Heart right ventricle (tissue), 16 donors: Measurements from ENCODE around the gene ABCA7. TPM values are rescaled to one million over a fixed set of nuclear protein-coding genes. Genes with fewer than 3 reads are reported as not detected.

Experiments
- ATAC-seq, 8 donors: fragments of 200-7000 bp; cut with Tn5 transposase; one replicate each; pipeline ENCODE4 v1.9.1; 2020; ENCODE audit warnings: mild to moderate bottlenecking in 8 of 8, moderate library complexity in 8 of 8, moderate number of reproducible peaks in 1 of 8
- DNase-seq, 2 donors: peaks; one replicate each; pipeline ENCODE4 v3.0.0-alpha.2; 2020
- H3K27ac ChIP-seq, 10 donors: fragments of 200-600 bp; sonication (generic) in 2 of 10; one replicate each; pipeline versions ENCODE4 v1.5.0 to v1.8.0; 2020 to 2022; ENCODE audit warnings: mild to moderate bottlenecking in 3 of 10
- H3K27me3 ChIP-seq, 7 donors: fragments of 200-600 bp; one replicate each; pipeline ENCODE4 v1.8.0; 2021 to 2022; ENCODE audit warnings: mild to moderate bottlenecking in 2 of 7
- H3K36me3 ChIP-seq, 9 donors: fragments of 200-600 bp; sonication (generic) in 1 of 9; one replicate each; pipeline versions ENCODE4 v1.5.0 to v1.8.0; 2020 to 2022; ENCODE audit warnings: mild to moderate bottlenecking in 2 of 9
- H3K4me1 ChIP-seq, 9 donors: fragments of 200-600 bp; sonication (generic) in 1 of 9; one replicate each; pipeline versions ENCODE4 v1.5.0 to v1.8.0; 2020 to 2022; ENCODE audit warnings: mild to moderate bottlenecking in 4 of 9
- H3K4me3 ChIP-seq, 10 donors: fragments of 200-600 bp; sonication (generic) in 2 of 10; one replicate each; pipeline versions ENCODE4 v1.5.0 to v1.8.0; 2020 to 2022; ENCODE audit warnings: mild to moderate bottlenecking in 7 of 10, moderate library complexity in 2 of 10
- H3K9me3 ChIP-seq, 11 donors: fragments of 200-600 bp in 10 of 11; sonication (generic) in 2 of 11; one replicate each; pipeline versions ENCODE4 v1.5.0 to v1.8.0; 2013 to 2022; ENCODE audit warnings: mild to moderate bottlenecking in 2 of 11, control low read depth in 1 of 11, moderate library complexity in 1 of 11
- CTCF ChIP-seq, 9 donors: fragments of 200-600 bp; sonication (generic) in 2 of 9; IDR thresholded peaks; one replicate each; pipeline versions ENCODE4 v1.5.0 to v1.8.0; 2021 to 2022; ENCODE audit warnings: antibody characterized with exemption in 9 of 9, mild to moderate bottlenecking in 5 of 9, moderate library complexity in 1 of 9
- WGBS, 2 donors: extraction: QIAGEN DNeasy Blood & Tissue Kit; methylation state at CpG; one replicate each; pipeline ENCODE4 v1.1.7; 2013; ENCODE audit warnings: inconsistent platforms in 1 of 2; 5-methylcytosine and 5-hydroxymethylcytosine counted together
- intact Hi-C, 10 donors: fragments of 100-400 bp; cut with DNase I; formaldehyde crosslinking; loops; one replicate each; pipeline versions ENCODE4 v1.11.1 to v1.14.2; 2022
- polyA plus RNA-seq, 2 donors: library from polyadenylated mRNA; stranded (reverse); fragments of 200-250 nt; gene quantifications; one replicate each; pipeline ENCODE4 v1.2.3, GENCODE V29; 2013
- total RNA-seq, 10 donors: library from RNA; stranded (reverse); fragmentation: NEBNext Ultra II Directional in 3 of 10; extraction: Animal tissue kit (Norgen Biotek cat#: 25700) in 3 of 10; gene quantifications; one replicate each; pipeline versions ENCODE4 v1.2.1 to v1.2.4, GENCODE V29; 2021 to 2023
- donor health status: Arrhythmogenic right ventricular cardiomyopathy.
- donor health status: ischemic (EF 13 %, LVEDD 7.1; RV severe dilation, severe dysfunction).
- donor health status: healthy with polysubstance abuse.
- donor health status: DM: no; HTN: yes; CAD: no.
- donor health status: DM: no; HTN: no; CAD: no.
- donor health status: ischemic (EF 25% LVEDD 6.9; RV normal size, moderate dysfunction).
- donor health status: ischemic (EF 25% LVEDD 5.7; RV mildly dilated, moderate dysfunction).
- donor health status: healthy.
- donor health status: DM: yes; HTN: yes; CAD: no.
- donor health status: Ischemic cardiomyopathy.
- donor health status: ischemic (EF 35%, LVEDD 5.7; RV mildly dilated, moderate dysfunction).
- donor health status: nonischemic (EF 11% LVEDD 7.7; RV severe dilation, severe dysfunction).
- donor health status: DM: yes; HTN: yes; CAD: no.
- donor health status: PGD.
- donor health status: ischemic (EF 29% LVEDD 5.4; RV normal size, mild dysfunction).
- donor health status: nonischemic (EF 23%, LVEDD 6.1; RV moderate dilation, normal function).

ABCA7 gene
- total and polyA plus RNA-seq, 12 donors: 2.7 to 23.4 (median 5.6) TPM

- no peak for TF ChIP-seq CTCF (IDR thresholded peaks at IDR 0.05)
- 86 to 90% methylated on average over 27 of the region's 27 CpGs for WGBS, 2 donors
- peak; percentile 19 to 70 (median 26) for ATAC-seq
- peak overlapping the region in 9 of 10 donors; percentile 23 to 88 (median 46) for H3K27ac ChIP-seq
- peaks cover 0 to 50% (median 8%) of the 10 kb centered on the region in 9 donors for H3K4me1 ChIP-seq
- H3K9me3 ChIP-seq: no peaks in the 10 kb centered on the region
- intact Hi-C loops: no loop called here
- H3K4me3 ChIP-seq: no peak overlapping the region
- no peak for DNase-seq
- no peaks in the 10 kb centered on the region for H3K27me3 ChIP-seq
- peaks cover 0 to 96% (median 26%) of the 10 kb centered on the region in 9 donors for H3K36me3 ChIP-seq
Measured at GRCh38 chr19:1088416-1089010, 48.6 kb downstream of the ABCA7 start.

DNA sequence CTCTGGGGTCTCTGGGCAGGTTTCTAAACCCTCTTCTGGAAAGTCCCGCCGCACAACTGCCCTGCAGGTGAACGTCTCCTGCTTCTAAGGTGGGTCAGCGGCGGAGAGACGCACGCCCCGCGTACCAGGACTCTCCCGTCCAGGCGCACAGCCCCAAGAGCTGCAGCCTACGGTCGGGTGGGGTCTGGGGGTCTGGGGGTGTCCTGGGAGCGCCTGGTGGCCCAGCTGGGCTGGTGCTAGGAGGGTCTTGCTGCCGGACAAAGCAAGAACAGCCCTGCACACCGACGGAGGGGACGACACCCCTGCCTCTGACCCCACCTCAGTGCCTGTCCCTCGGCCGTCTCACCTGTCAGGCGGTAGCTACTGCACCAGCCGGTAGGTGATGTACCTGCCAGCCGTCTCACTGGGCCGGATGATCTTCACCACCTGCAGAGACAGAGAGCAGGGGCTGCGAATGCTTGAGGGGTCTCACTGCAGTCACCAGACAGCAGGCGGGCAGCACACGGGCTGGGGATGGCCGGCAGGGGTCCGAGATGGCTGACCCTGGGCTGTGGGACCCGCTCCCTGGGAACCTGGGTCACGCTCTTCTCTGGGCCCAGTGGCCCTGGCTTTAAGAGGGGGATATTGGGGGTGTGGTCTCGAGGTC, 49.3 kb downstream of the ABCA7 start:
- Histone ChIP-seq H3K4me3 (no peak overlapping the region), H3K36me3 (peaks cover 0 to 93% (median 26%) of the 10 kb centered on the region in 9 donors), H3K27me3 (no peaks in the 10 kb centered on the region), H3K9me3 (no peaks in the 10 kb centered on the region), H3K27ac (peak overlapping the region in 1 of 10 donors; percentile 88), H3K4me1 (peaks cover 0 to 53% (median 15%) of the 10 kb centered on the region in 9 donors)
- ATAC-seq (no peak), DNase-seq (no peak)
- TF ChIP-seq CTCF (IDR thresholded peaks at IDR 0.05): no peak
- intact Hi-C loops: no loop called here
- WGBS, 2 donors: 93 to 94% methylated on average over 32 of the region's 32 CpGs

DNA sequence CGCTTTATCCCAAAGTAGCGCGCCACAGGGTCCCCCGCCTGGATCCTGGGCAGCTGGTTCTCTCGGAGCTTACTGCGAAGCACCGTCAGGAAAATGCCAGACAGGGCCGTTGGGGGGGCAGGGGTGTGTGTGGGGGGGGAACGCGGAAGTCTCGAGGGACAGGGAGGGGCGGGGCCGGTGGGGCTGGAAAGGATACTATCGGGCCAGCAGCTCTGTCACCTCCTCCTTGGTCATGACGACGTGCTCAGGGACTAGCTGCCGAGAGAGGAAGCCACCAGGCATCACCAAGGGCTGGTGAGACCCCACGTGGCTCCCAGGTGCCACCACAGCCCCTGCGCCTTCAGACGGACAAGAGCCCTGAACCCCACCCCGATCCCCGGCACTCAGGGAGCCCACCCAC, 50.0 kb downstream of the ABCA7 start:
- Histone ChIP-seq H3K4me3 (no peak overlapping the region), H3K27me3 (no peaks in the 10 kb centered on the region), H3K36me3 (peaks cover 0 to 87% (median 26%) of the 10 kb centered on the region in 9 donors), H3K9me3 (no peaks in the 10 kb centered on the region), H3K27ac (peak overlapping the region in 1 of 10 donors; percentile 88), H3K4me1 (peaks cover 0 to 56% (median 18%) of the 10 kb centered on the region in 9 donors)
- WGBS, 2 donors: 79 to 85% methylated on average over 22 of the region's 22 CpGs
- ATAC-seq: no peak
- no peak for TF ChIP-seq CTCF (IDR thresholded peaks at IDR 0.05)
- DNase-seq: no peak
- intact Hi-C loops: loop anchor here in 4 of 10 donors (5.0 to 10.0 kb wide), 3 partner anchors 45 to 55 kb away; partner anchors contain the start of gene ABCA7 (in 3 of the 4)

GRCh38 chr19:1090731-1091543, 51.0 kb downstream of the ABCA7 start:
- ATAC-seq: no peak
- Histone ChIP-seq H3K9me3 (no peaks in the 10 kb centered on the region), H3K4me3 (no peak overlapping the region), H3K27ac (no peak overlapping the region), H3K4me1 (peaks cover 5 to 61% (median 23%) of the 10 kb centered on the region in 9 donors), H3K27me3 (no peaks in the 10 kb centered on the region), H3K36me3 (peaks cover 0 to 80% (median 26%) of the 10 kb centered on the region in 9 donors)
- DNase-seq: no peak
- no peak for TF ChIP-seq CTCF (IDR thresholded peaks at IDR 0.05)
- intact Hi-C loops: loop anchor here in 4 of 10 donors (5.0 to 10.0 kb wide), 3 partner anchors 46 to 56 kb away; partner anchors contain the start of gene ABCA7 (in 3 of the 4)
- WGBS, 2 donors: 92 to 94% methylated on average over 38 of the region's 38 CpGs
